HG02798 (cell line): ENCODE measurements around the gene RSPH10B2.
"Not testable (repeated sequence)": the region's sequence is repeated elsewhere in the genome, so short reads cannot be mapped to it uniquely, and the experiment has no call there.

ENCODE experiments used
- ATAC-seq: cut with Tn5 transposase; IDR thresholded peaks from one replicate; pipeline ENCODE4 v1.9.1; 2021; ENCODE audit warnings: mild to moderate bottlenecking; ENCODE audit not compliant: unreplicated experiment, poor library complexity

The RSPH10B2 gene

GRCh38 chr7:6835521-6835920 is 81.6 kb downstream of the RSPH10B2 start:
- not testable (repeated sequence) for ATAC-seq

DNA sequence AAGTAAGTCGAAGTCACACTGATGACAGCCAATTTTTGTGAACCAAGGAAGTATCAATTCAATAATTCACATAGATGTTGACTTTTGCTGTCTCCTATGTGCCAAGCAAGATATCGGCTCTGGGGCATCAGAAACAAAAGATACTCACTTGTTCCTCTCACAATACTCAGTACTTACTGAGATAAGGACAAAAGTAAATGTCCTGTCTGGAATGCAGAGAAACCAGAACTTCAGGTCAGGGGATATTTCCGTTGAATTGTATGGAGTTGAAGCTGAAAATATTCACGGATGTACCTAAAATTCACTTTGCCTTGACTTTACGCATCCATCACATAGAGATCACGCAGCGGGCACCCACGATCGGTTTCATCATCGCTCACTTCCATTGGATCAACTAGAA is 83.2 kb downstream of the RSPH10B2 start:
- ATAC-seq, result not testable (repeated sequence)

GRCh38 chr7:6842278-6842921 is 88.5 kb downstream of the RSPH10B2 start:
- ATAC-seq, result not testable (repeated sequence)

DNA sequence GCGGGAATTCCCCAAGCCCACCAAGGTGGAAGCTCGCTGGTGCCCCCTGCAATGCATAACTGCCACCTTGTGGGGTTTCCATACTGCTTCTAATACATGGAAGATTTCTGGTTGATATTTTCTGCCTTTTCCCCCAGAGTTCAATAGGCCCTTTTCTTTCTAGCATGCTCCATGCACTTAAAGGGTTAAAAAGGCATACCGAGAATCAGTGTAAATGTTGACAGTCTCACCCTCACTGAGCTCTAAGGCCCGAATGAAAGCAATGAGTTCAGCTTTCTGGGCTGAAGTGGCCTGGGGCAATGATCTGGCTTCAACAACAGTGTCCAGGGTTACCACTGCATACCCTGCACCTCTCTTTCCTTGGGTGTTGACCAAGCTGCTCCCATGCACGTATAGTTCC is 89.2 kb downstream of the RSPH10B2 start:
- not testable (repeated sequence) for ATAC-seq

DNA sequence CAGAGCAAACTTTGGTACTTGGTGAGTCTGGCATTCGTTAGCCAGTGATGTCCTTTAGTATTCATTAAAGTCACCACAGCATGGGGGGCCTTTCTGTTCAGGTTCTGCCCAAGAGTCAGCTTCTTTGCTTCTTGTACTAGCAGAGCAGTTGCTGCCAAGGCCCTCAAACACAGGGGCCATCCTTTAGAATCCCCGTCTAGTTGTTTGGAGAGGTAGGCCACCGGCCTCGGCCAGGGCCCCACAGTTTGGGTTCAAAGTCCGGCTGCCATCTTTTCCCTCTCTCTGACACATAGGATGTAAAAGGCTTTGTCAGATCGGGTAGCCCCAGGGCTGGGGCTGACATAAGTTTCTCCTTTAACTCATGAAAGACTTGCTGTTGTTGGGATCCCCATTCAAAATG is 89.8 kb downstream of the RSPH10B2 start:
- ATAC-seq, result not testable (repeated sequence)

DNA sequence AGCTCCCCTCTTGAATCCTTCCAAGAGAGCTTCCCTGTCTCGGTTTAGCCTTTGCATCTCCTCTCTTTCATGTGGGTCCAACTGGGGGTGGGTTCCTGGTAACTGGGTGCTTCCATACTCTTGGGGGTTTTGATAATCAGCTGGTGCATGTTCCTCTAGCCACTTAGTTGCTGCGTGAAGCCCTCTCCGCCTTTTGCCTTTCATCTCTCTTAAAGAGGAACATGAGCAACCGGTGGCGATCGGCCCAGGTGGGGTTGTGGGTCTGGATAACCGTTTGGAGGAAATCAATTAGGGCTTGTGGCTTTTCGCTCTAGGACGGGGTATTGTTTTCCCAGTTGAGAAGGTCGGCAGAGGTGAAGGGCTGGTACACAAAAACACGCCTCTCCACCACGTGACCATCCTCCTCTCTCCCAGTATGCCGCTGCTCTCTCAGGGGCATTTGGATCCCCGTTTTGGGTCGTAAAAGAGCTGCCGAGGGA is 92.1 kb downstream of the RSPH10B2 start:
- ATAC-seq, result not testable (repeated sequence)

GRCh38 chr7:6847751-6848150 is 93.8 kb downstream of the RSPH10B2 start:
- ATAC-seq, result not testable (repeated sequence)
